Measurements from ENCODE around the gene SLC35D1. TPM values are rescaled to one million over a fixed set of nuclear protein-coding genes. Genes with fewer than 3 reads are reported as not detected.

The SLC35D1 gene
- total and polyA plus RNA-seq, 10 of the 15 experiments (the other 5 are each of a cell fraction or from before 2014, with no cell fraction given), result 2.9 to 12.4 (median 8.6) TPM

DNA sequence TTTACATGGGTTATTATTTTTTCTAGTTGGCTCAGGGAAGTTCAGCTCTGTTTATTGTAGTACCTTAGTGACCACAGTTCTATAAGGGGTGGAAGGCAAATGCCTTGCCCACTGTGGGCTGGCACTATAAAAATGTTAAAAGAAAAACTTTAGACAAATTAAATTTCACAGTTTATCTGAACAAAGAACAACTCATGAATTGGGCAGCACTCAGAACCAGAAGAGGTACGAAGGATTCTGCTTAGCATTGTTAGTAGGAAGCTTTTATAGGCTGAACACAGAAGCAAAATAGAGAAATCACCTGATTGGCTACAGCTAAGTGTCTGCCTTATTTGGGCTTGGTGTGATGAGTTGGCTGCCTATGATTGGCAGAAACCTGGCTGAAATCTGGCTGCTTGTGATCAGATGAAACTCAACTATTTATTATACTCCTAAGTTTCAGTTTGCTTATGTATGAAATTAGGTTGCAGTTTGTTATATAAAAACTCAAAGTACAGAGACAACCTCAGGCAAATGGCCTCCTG, 35.8 kb upstream of the SLC35D1 start:
- WGBS (ENCODE audit: insufficient coverage, insufficient replicate concordance, low lambda C conversion rate, missing lambda C conversion rate), result 74% methylated on average over 1 of the region's 1 CpG
- Histone ChIP-seq H3K4me2 (ENCODE audit: control insufficient read depth, insufficient read depth) (no peak overlapping the region), H3K36me3 (ENCODE audit: control insufficient read depth in 2 of 2, insufficient read depth in 2 of 2, low read length in 1 of 2) (no peaks in the 10 kb centered on the region), H3K27me3 (replicated peaks in 1 of 2; ENCODE audit: control insufficient read depth in 2 of 2, insufficient read depth in 2 of 2, low read length in 1 of 2) (peaks cover 0 to 1% of the 10 kb centered on the region in 2 experiments; a peak in 1 of 4 replicates), H3K9me3 (replicated peaks; ENCODE audit: control insufficient read depth, insufficient read depth, low read length) (no peaks in the 10 kb centered on the region), H3K4me1 (ENCODE audit: control insufficient read depth, insufficient read depth, low read length) (no peaks in the 10 kb centered on the region), H2AFZ (ENCODE audit: control insufficient read depth, low read depth, low read length) (no peak overlapping the region), H3K4me3 (no peak overlapping the region), H3K79me2 (ENCODE audit: control insufficient read depth, insufficient read depth, low read length) (no peaks in the 10 kb centered on the region), H3K27ac (ENCODE audit: control insufficient read depth, insufficient read depth) (no peak overlapping the region), H4K20me1 (ENCODE audit: control insufficient read depth, insufficient read depth) (no peaks in the 10 kb centered on the region), H3K9ac (ENCODE audit: control insufficient read depth, insufficient read depth, low read length) (no peak overlapping the region)
- intact Hi-C loops (cut with micrococcal nuclease; ENCODE audit: unreplicated experiment), result no loop called here
- SMC1A ChIA-PET (ENCODE audit: uncharacterized antibody, unreplicated experiment), result interaction anchor here (0.6 to 1.0 kb wide), 2 partner anchors 23 to 103 kb away, joined by 3 read pairs; no protein-coding TSS in a partner anchor
- FAIRE-seq, result no peak
- no peak for ATAC-seq
- in situ Hi-C loops (cut with MboI), result no loop called here
- BruUV-seq (replicated peaks), result no TSS peak
- DNase-seq (ENCODE audit: low read depth, low spot score), result no peak
- RAD21 ChIA-PET (ENCODE audit: unreplicated experiment), result no interaction called here
- POLR2A ChIA-PET, result no interaction called here
- TF ChIP-seq TBL1XR1 (IDR thresholded peaks at IDR 0.05; ENCODE audit: low read depth, low read length) (no peak), SRF (IDR thresholded peaks at IDR 0.05; ENCODE audit: low read depth in 2 of 2, low read length in 2 of 2) (0 out of 4 replicates have a peak, but pooled peaks of 1 of the 2 experiments have one; percentile 8)
- CTCF ChIA-PET, result interaction anchor here (0.9 kb wide), 1 partner anchor 60 kb away, joined by 3 read pairs; no protein-coding TSS in a partner anchor

DNA sequence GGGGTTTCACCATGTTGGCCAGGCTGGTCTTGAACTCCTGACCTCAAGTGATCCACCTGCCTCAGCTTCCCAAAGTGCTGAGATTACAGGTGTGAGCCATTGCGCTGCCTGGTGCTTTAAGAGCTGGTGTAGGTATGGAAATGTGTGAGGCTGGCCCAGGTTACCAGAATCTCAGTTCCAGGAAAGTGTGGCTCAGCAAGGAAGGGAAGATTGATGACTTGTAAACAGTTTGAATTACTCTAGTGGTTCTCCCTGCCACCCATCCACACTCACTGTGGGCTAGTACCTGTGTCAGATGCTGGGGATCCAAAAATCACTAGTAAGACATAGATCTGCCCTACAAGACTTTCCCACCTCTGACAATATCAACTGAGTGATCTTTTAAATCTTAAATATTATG, 34.5 kb upstream of the SLC35D1 start:
- FAIRE-seq, result no peak
- H3K4me1 ChIP-seq (ENCODE audit: control insufficient read depth, insufficient read depth, low read length), result no peaks in the 10 kb centered on the region
- no peak overlapping the region for H3K9ac ChIP-seq (ENCODE audit: control insufficient read depth, insufficient read depth, low read length)
- H4K20me1 ChIP-seq (ENCODE audit: control insufficient read depth, insufficient read depth), result no peaks in the 10 kb centered on the region
- ChIA-PET SMC1A (ENCODE audit: uncharacterized antibody, unreplicated experiment) (no interaction called here), CTCF (no interaction called here), POLR2A (interaction anchor here (0.7 kb wide), 1 partner anchor 86 kb away, joined by 3 read pairs; no protein-coding TSS in a partner anchor), RAD21 (ENCODE audit: unreplicated experiment) (no interaction called here)
- in situ Hi-C loops (cut with MboI) (no loop called here), intact Hi-C loops (cut with micrococcal nuclease; ENCODE audit: unreplicated experiment) (no loop called here)
- BruUV-seq (replicated peaks), result no TSS peak
- no peak overlapping the region for H3K4me2 ChIP-seq (ENCODE audit: control insufficient read depth, insufficient read depth)
- no peak overlapping the region for H3K27ac ChIP-seq (ENCODE audit: control insufficient read depth, insufficient read depth)
- 89% methylated on average over 1 of the region's 1 CpG for WGBS (ENCODE audit: insufficient coverage, insufficient replicate concordance, low lambda C conversion rate, missing lambda C conversion rate)
- H3K9me3 ChIP-seq (replicated peaks; ENCODE audit: control insufficient read depth, insufficient read depth, low read length), result no peaks in the 10 kb centered on the region
- H3K79me2 ChIP-seq (ENCODE audit: control insufficient read depth, insufficient read depth, low read length), result no peaks in the 10 kb centered on the region
- peaks cover 0 to 1% of the 10 kb centered on the region in 2 experiments; a peak in 1 of 4 replicates for H3K27me3 ChIP-seq (replicated peaks in 1 of 2; ENCODE audit: control insufficient read depth in 2 of 2, insufficient read depth in 2 of 2, low read length in 1 of 2)
- H3K4me3 ChIP-seq, result no peak overlapping the region
- DNase-seq (ENCODE audit: low read depth, low spot score), result no peak
- no peak for ATAC-seq
- no peaks in the 10 kb centered on the region for H3K36me3 ChIP-seq (ENCODE audit: control insufficient read depth in 2 of 2, insufficient read depth in 2 of 2, low read length in 1 of 2)
- no peak overlapping the region for H2AFZ ChIP-seq (ENCODE audit: control insufficient read depth, low read depth, low read length)
- TF ChIP-seq DPF2 (IDR thresholded peaks at IDR 0.05) (no peak), CBX5 (IDR thresholded peaks at IDR 0.05; ENCODE audit: low read depth) (no peak), RBBP5 (conservative IDR thresholded peaks at IDR 0.05) (no peak), BMI1 (IDR thresholded peaks at IDR 0.05; ENCODE audit: borderline replicate concordance) (no peak), BHLHE40 (IDR thresholded peaks at IDR 0.05; ENCODE audit: borderline replicate concordance in 1 of 2, low read depth in 2 of 2, low read length in 1 of 2) (no peak), IKZF2 (IDR thresholded peaks at IDR 0.05) (no peak), SREBF1 (IDR thresholded peaks at IDR 0.05; ENCODE audit: low read length) (no peak), JUNB (IDR thresholded peaks at IDR 0.05) (no peak), PAX5 (IDR thresholded peaks at IDR 0.05; ENCODE audit: borderline replicate concordance, low read depth, low read length) (no peak), MXI1 (IDR thresholded peaks at IDR 0.05; ENCODE audit: low read depth, low read length) (no peak), STAT1 (conservative IDR thresholded peaks at IDR 0.05) (no peak)
- TF ChIP-seq, protein P1, sequence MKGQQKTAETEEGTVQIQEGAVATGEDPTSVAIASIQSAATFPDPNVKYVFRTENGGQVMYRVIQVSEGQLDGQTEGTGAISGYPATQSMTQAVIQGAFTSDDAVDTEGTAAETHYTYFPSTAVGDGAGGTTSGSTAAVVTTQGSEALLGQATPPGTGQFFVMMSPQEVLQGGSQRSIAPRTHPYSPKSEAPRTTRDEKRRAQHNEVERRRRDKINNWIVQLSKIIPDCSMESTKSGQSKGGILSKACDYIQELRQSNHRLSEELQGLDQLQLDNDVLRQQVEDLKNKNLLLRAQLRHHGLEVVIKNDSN (IDR thresholded peaks at IDR 0.05; ENCODE audit: borderline replicate concordance, extremely low read length, insufficient read depth, low read depth, low read length), result no peak
- TF ChIP-seq, protein P2, sequence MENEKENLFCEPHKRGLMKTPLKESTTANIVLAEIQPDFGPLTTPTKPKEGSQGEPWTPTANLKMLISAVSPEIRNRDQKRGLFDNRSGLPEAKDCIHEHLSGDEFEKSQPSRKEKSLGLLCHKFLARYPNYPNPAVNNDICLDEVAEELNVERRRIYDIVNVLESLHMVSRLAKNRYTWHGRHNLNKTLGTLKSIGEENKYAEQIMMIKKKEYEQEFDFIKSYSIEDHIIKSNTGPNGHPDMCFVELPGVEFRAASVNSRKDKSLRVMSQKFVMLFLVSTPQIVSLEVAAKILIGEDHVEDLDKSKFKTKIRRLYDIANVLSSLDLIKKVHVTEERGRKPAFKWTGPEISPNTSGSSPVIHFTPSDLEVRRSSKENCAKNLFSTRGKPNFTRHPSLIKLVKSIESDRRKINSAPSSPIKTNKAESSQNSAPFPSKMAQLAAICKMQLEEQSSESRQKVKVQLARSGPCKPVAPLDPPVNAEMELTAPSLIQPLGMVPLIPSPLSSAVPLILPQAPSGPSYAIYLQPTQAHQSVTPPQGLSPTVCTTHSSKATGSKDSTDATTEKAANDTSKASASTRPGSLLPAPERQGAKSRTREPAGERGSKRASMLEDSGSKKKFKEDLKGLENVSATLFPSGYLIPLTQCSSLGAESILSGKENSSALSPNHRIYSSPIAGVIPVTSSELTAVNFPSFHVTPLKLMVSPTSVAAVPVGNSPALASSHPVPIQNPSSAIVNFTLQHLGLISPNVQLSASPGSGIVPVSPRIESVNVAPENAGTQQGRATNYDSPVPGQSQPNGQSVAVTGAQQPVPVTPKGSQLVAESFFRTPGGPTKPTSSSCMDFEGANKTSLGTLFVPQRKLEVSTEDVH (IDR thresholded peaks at IDR 0.05; ENCODE audit: low read depth, partially characterized antibody), result no peak
